HFFc6 (cell line): ENCODE data around the gene FBN3. TPM values are rescaled to one million over a fixed set of nuclear protein-coding genes. Genes with fewer than 3 reads are reported as not detected.
"Not testable (repeated sequence)": the region's sequence is repeated elsewhere in the genome, so short reads cannot be mapped to it uniquely, and the experiment has no call there.

Experiments
- DNase-seq: peaks from one replicate; pipeline ENCODE4 v3.0.0-alpha.2; 2018
- H3K27ac Mint-ChIP-seq: 2 replicates; pipeline ENCODE4 v1.8.0; 2020; ENCODE audit warnings: mild to moderate bottlenecking, mixed read lengths
- H3K27me3 Mint-ChIP-seq: 2 replicates; pipeline ENCODE4 v1.8.0; 2021; ENCODE audit warnings: mild to moderate bottlenecking, moderate library complexity, mixed read lengths; ENCODE audit not compliant: insufficient read depth
- H3K36me3 Mint-ChIP-seq: 2 replicates; pipeline ENCODE4 v1.8.0; 2021; ENCODE audit warnings: low read depth, mixed read lengths
- H3K4me1 Mint-ChIP-seq: 2 replicates; pipeline ENCODE4 v1.8.0; 2020; ENCODE audit warnings: low read depth, mixed read lengths
- H3K4me3 Mint-ChIP-seq: 2 replicates; pipeline ENCODE4 v1.8.0; 2020; ENCODE audit warnings: mild to moderate bottlenecking, moderate library complexity, mixed read lengths
- H3K9me3 Mint-ChIP-seq: 2 replicates; pipeline ENCODE4 v1.8.0; 2020; ENCODE audit warnings: mild to moderate bottlenecking, mixed read lengths
- CTCF ChIP-seq: fragments of 200-600 bp; sonication (generic); IDR thresholded peaks from 2 replicates; pipeline ENCODE4 v1.5.0; 2021; ENCODE audit warnings: antibody characterized with exemption, mild to moderate bottlenecking
- total RNA-seq, 6 experiments: library from RNA; stranded (reverse); fragmentation: NEBNext Ultra II Directional; extraction: Animal tissue kit (Norgen Biotek cat#: 25700); gene quantifications; 2 replicates in 1 of 6; 3 replicates in 5 of 6; pipeline ENCODE4 v1.2.3, GENCODE V29; 2021

FBN3 gene
- total RNA-seq, 6 experiments from 2014 or later: not detected

GRCh38 chr19:8167985-8168384 lies 18.6 kb upstream of the FBN3 start:
- DNase-seq: no peak
- Mint-ChIP-seq H3K4me1 (peaks cover 9% of the 10 kb centered on the region), H3K9me3 (no peaks in the 10 kb centered on the region), H3K27ac (no peak overlapping the region), H3K4me3 (no peak overlapping the region), H3K36me3 (no peaks in the 10 kb centered on the region), H3K27me3 (peaks cover 19% of the 10 kb centered on the region)
- TF ChIP-seq CTCF: no peak

DNA sequence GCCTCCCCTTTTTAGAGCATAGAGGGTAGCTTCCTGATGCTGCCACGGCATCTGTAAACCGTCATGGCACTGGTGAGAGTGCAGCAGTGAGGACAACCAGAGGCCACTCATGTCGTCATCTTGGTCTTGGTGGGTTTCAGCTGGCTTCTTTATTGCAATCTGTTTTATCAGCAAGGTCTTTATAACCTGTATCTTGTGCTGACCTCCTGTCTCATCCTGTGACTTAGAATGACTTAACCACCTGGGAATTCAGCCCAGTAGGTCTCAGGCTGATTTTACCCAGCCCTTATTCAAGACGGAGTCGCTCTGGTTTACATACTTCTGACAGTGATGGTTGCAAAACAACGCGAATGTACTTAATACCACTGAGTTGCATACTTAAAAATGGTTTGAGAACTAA lies 14.4 kb upstream of the FBN3 start:
- Mint-ChIP-seq H3K36me3 (no peaks in the 10 kb centered on the region), H3K27me3 (peaks cover 20% of the 10 kb centered on the region), H3K9me3 (no peaks in the 10 kb centered on the region), H3K4me3 (no peak overlapping the region), H3K4me1 (peaks cover 9% of the 10 kb centered on the region), H3K27ac (no peak overlapping the region)
- DNase-seq: no peak
- TF ChIP-seq CTCF: no peak

DNA sequence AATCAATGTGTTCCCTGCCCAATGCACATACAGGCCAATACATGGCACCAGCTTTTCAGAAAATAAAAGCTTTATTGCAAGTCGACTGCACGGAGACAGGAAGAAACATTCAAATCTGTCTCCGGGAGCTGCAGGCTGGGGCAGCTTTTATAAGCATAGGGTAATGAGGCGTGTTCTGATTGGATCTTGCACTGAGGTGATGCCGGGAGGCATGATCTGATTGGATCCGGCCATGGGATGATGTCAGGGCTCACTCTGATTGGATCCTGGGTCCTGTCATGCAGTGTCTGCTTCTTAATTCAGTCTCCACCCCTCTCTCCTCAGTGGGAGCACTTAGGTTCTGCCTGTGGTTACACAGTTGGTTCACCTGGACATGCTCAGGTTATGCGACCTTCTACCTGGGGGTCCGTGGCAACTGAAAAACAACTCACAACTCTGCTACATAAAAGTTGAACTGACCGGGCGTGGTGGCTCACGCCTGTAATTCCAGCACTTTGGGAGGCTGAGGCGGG lies 11.8 kb upstream of the FBN3 start:
- no peak for TF ChIP-seq CTCF
- no peak for DNase-seq
- H3K27me3 Mint-ChIP-seq: peaks cover 18% of the 10 kb centered on the region
- H3K4me3 Mint-ChIP-seq: no peak overlapping the region; the same call in 1 of the 2 replicates
- no peak overlapping the region for H3K27ac Mint-ChIP-seq
- no peaks in the 10 kb centered on the region for H3K9me3 Mint-ChIP-seq
- peaks cover 9% of the 10 kb centered on the region for H3K4me1 Mint-ChIP-seq
- no peaks in the 10 kb centered on the region for H3K36me3 Mint-ChIP-seq

GRCh38 chr19:8159322-8159721 lies 9.9 kb upstream of the FBN3 start:
- not testable (repeated sequence) for H3K27ac Mint-ChIP-seq, H3K36me3 Mint-ChIP-seq, DNase-seq, H3K9me3 Mint-ChIP-seq, H3K4me3 Mint-ChIP-seq
- peaks cover 14% of the 10 kb centered on the region for H3K27me3 Mint-ChIP-seq
- peaks cover 16% of the 10 kb centered on the region for H3K4me1 Mint-ChIP-seq

GRCh38 chr19:8158411-8159074 lies 9.2 kb upstream of the FBN3 start:
- peak; percentile 87 for TF ChIP-seq CTCF
- Mint-ChIP-seq H3K4me3 (no peak overlapping the region), H3K27me3 (peaks cover 18% of the 10 kb centered on the region), H3K4me1 (peaks cover 11% of the 10 kb centered on the region), H3K27ac (no peak overlapping the region), H3K9me3 (no peaks in the 10 kb centered on the region), H3K36me3 (no peaks in the 10 kb centered on the region)
- DNase-seq: peak; percentile 61

GRCh38 chr19:8155318-8155717 lies 5.9 kb upstream of the FBN3 start:
- H3K36me3 Mint-ChIP-seq: no peaks in the 10 kb centered on the region
- no peak overlapping the region for H3K4me3 Mint-ChIP-seq
- H3K4me1 Mint-ChIP-seq: peaks cover 7% of the 10 kb centered on the region; the same call in 1 of the 2 replicates
- no peaks in the 10 kb centered on the region for H3K9me3 Mint-ChIP-seq
- H3K27ac Mint-ChIP-seq: no peak overlapping the region
- no peak for TF ChIP-seq CTCF
- H3K27me3 Mint-ChIP-seq: peaks cover 37% of the 10 kb centered on the region
- DNase-seq: no peak
